Measurements from ENCODE around the gene SLC25A1. TPM values are rescaled to one million over a fixed set of nuclear protein-coding genes. Genes with fewer than 3 reads are reported as not detected.

The SLC25A1 gene
- total and polyA plus RNA-seq, 2 experiments from 2014 or later: 141 to 242 TPM

DNA sequence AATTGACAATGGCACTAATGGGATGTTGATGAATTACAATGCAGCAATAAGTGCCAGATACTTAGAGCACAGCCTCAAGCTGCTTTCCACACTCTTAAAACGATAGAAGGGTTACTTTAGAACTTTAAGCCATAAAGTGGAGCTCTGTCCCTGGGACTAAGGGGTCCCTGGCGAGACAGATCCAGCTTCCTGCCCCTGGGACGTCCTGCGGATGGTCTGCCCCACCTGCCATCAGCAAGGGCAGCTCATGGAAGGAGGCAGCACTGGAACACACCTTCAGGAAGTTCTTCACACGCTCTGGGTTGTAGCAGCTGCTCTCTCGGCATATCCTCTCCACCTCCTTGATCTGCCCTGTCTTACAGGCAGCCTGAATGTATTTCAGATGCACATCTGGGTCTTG, 45.1 kb upstream of the SLC25A1 start (continued):
- TF ChIP-seq, protein P1, sequence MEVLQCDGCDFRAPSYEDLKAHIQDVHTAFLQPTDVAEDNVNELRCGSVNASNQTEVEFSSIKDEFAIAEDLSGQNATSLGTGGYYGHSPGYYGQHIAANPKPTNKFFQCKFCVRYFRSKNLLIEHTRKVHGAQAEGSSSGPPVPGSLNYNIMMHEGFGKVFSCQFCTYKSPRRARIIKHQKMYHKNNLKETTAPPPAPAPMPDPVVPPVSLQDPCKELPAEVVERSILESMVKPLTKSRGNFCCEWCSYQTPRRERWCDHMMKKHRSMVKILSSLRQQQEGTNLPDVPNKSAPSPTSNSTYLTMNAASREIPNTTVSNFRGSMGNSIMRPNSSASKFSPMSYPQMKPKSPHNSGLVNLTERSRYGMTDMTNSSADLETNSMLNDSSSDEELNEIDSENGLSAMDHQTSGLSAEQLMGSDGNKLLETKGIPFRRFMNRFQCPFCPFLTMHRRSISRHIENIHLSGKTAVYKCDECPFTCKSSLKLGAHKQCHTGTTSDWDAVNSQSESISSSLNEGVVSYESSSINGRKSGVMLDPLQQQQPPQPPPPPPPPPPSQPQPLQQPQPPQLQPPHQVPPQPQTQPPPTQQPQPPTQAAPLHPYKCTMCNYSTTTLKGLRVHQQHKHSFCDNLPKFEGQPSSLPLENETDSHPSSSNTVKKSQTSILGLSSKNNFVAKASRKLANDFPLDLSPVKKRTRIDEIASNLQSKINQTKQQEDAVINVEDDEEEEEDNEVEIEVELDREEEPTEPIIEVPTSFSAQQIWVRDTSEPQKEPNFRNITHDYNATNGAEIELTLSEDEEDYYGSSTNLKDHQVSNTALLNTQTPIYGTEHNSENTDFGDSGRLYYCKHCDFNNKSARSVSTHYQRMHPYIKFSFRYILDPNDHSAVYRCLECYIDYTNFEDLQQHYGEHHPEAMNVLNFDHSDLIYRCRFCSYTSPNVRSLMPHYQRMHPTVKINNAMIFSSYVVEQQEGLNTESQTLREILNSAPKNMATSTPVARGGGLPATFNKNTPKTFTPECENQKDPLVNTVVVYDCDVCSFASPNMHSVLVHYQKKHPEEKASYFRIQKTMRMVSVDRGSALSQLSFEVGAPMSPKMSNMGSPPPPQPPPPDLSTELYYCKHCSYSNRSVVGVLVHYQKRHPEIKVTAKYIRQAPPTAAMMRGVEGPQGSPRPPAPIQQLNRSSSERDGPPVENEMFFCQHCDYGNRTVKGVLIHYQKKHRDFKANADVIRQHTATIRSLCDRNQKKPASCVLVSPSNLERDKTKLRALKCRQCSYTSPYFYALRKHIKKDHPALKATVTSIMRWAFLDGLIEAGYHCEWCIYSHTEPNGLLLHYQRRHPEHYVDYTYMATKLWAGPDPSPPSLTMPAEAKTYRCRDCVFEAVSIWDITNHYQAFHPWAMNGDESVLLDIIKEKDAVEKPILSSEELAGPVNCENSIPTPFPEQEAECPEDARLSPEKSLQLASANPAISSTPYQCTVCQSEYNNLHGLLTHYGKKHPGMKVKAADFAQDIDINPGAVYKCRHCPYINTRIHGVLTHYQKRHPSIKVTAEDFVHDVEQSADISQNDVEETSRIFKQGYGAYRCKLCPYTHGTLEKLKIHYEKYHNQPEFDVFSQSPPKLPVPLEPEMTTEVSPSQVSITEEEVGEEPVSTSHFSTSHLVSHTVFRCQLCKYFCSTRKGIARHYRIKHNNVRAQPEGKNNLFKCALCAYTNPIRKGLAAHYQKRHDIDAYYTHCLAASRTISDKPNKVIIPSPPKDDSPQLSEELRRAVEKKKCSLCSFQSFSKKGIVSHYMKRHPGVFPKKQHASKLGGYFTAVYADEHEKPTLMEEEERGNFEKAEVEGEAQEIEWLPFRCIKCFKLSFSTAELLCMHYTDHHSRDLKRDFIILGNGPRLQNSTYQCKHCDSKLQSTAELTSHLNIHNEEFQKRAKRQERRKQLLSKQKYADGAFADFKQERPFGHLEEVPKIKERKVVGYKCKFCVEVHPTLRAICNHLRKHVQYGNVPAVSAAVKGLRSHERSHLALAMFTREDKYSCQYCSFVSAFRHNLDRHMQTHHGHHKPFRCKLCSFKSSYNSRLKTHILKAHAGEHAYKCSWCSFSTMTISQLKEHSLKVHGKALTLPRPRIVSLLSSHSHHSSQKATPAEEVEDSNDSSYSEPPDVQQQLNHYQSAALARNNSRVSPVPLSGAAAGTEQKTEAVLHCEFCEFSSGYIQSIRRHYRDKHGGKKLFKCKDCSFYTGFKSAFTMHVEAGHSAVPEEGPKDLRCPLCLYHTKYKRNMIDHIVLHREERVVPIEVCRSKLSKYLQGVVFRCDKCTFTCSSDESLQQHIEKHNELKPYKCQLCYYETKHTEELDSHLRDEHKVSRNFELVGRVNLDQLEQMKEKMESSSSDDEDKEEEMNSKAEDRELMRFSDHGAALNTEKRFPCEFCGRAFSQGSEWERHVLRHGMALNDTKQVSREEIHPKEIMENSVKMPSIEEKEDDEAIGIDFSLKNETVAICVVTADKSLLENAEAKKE (CRISPR knock-in tag; IDR thresholded peaks at IDR 0.05): no peak
- TF ChIP-seq NANOG (IDR thresholded peaks at IDR 0.05; ENCODE audit: borderline replicate concordance) (no peak), ZNF114 (CRISPR knock-in tag; IDR thresholded peaks at IDR 0.05) (no peak), ZNF331 (CRISPR knock-in tag; IDR thresholded peaks at IDR 0.05; ENCODE audit: low read depth) (no peak), EZH2 (IDR thresholded peaks at IDR 0.05; ENCODE audit: low read depth, unreplicated experiment) (no peak)
- TF ChIP-seq, protein P2, sequence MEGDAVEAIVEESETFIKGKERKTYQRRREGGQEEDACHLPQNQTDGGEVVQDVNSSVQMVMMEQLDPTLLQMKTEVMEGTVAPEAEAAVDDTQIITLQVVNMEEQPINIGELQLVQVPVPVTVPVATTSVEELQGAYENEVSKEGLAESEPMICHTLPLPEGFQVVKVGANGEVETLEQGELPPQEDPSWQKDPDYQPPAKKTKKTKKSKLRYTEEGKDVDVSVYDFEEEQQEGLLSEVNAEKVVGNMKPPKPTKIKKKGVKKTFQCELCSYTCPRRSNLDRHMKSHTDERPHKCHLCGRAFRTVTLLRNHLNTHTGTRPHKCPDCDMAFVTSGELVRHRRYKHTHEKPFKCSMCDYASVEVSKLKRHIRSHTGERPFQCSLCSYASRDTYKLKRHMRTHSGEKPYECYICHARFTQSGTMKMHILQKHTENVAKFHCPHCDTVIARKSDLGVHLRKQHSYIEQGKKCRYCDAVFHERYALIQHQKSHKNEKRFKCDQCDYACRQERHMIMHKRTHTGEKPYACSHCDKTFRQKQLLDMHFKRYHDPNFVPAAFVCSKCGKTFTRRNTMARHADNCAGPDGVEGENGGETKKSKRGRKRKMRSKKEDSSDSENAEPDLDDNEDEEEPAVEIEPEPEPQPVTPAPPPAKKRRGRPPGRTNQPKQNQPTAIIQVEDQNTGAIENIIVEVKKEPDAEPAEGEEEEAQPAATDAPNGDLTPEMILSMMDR (conservative IDR thresholded peaks at IDR 0.05; ENCODE audit: low read depth in 2 of 2): no peak

DNA sequence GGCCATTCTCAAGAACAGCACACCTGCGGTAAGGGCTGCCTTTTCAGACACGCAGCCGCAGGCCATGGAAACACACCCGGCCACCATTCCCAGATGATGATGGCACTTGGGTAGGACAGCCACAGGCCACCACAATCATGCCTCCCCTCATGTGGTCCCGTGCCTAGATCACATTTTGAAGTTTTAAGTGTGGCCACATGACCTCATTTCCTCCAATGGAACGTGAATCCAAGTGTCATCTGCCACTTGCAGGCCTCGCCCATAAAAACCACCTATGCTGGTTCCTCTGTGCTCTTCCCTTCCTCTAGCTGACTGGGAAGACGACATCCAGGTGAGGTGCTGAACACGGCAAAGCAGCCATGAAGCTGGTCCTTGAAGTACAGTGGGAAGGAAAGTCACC, 44.6 kb upstream of the SLC25A1 start:
- H4K20me1 ChIP-seq (replicated peaks; ENCODE audit: insufficient read depth): 0 out of 2 replicates have a peak, but pooled peaks cover 3% of the 10 kb centered on the region
- H3K4me3 ChIP-seq: no peak overlapping the region
- H3K4me1 Mint-ChIP-seq: peaks cover 8% of the 10 kb centered on the region
- ATAC-seq: no peak
- no peak for DNase-seq (ENCODE audit: low spot score)
- peaks cover 30% of the 10 kb centered on the region for H3K36me3 Mint-ChIP-seq (ENCODE audit: low read depth)
- 0 out of 2 replicates have a peak, but pooled peaks cover 3% of the 10 kb centered on the region for H3K9me2 ChIP-seq (ENCODE audit: insufficient read depth)
- H3K27me3 ChIP-seq (ENCODE audit: insufficient read depth): no peaks in the 10 kb centered on the region
- no peaks in the 10 kb centered on the region; the same call in 2 of the 3 replicates for H3K9me3 Mint-ChIP-seq
- H3K27me3 Mint-ChIP-seq (ENCODE audit: insufficient read depth, low read depth, poor library complexity): peaks cover 4% of the 10 kb centered on the region
- H3K4me3 Mint-ChIP-seq: no peak overlapping the region
- no peak overlapping the region for H3K4me2 ChIP-seq
- H3K36me3 ChIP-seq (ENCODE audit: insufficient read depth): no peaks in the 10 kb centered on the region; the same call in 1 of the 2 replicates
- H3K4me1 ChIP-seq (ENCODE audit: insufficient read depth): 0 out of 2 replicates have a peak, but pooled peaks cover 5% of the 10 kb centered on the region
- no peaks in the 10 kb centered on the region for H3K79me2 ChIP-seq (replicated peaks; ENCODE audit: insufficient read depth)
- no peaks in the 10 kb centered on the region for H3F3A ChIP-seq (replicated peaks; ENCODE audit: low read depth)
- no peak overlapping the region for H2AFZ ChIP-seq
- no peak overlapping the region for H3K27ac Mint-ChIP-seq
- no peak overlapping the region for H3K27ac ChIP-seq (ENCODE audit: low read depth)
- TF ChIP-seq, protein P3, sequence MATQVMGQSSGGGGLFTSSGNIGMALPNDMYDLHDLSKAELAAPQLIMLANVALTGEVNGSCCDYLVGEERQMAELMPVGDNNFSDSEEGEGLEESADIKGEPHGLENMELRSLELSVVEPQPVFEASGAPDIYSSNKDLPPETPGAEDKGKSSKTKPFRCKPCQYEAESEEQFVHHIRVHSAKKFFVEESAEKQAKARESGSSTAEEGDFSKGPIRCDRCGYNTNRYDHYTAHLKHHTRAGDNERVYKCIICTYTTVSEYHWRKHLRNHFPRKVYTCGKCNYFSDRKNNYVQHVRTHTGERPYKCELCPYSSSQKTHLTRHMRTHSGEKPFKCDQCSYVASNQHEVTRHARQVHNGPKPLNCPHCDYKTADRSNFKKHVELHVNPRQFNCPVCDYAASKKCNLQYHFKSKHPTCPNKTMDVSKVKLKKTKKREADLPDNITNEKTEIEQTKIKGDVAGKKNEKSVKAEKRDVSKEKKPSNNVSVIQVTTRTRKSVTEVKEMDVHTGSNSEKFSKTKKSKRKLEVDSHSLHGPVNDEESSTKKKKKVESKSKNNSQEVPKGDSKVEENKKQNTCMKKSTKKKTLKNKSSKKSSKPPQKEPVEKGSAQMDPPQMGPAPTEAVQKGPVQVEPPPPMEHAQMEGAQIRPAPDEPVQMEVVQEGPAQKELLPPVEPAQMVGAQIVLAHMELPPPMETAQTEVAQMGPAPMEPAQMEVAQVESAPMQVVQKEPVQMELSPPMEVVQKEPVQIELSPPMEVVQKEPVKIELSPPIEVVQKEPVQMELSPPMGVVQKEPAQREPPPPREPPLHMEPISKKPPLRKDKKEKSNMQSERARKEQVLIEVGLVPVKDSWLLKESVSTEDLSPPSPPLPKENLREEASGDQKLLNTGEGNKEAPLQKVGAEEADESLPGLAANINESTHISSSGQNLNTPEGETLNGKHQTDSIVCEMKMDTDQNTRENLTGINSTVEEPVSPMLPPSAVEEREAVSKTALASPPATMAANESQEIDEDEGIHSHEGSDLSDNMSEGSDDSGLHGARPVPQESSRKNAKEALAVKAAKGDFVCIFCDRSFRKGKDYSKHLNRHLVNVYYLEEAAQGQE (IDR thresholded peaks at IDR 0.05; ENCODE audit: unreplicated experiment): no peak
- no peak for TF ChIP-seq EZH2 (IDR thresholded peaks at IDR 0.05; ENCODE audit: low read depth, unreplicated experiment)
- TF ChIP-seq CREB1 (CRISPR knock-in tag; IDR thresholded peaks at IDR 0.05; ENCODE audit: low read depth): no peak
- TF ChIP-seq, protein P4, sequence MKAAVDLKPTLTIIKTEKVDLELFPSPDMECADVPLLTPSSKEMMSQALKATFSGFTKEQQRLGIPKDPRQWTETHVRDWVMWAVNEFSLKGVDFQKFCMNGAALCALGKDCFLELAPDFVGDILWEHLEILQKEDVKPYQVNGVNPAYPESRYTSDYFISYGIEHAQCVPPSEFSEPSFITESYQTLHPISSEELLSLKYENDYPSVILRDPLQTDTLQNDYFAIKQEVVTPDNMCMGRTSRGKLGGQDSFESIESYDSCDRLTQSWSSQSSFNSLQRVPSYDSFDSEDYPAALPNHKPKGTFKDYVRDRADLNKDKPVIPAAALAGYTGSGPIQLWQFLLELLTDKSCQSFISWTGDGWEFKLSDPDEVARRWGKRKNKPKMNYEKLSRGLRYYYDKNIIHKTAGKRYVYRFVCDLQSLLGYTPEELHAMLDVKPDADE (IDR thresholded peaks at IDR 0.05): no peak
- no peak for TF ChIP-seq EZH2phosphoT487 (IDR thresholded peaks at IDR 0.05; ENCODE audit: unreplicated experiment)

All from GM23338 (cell line).